NCI-H460 (cell line): ENCODE data around the gene DIPK1B. TPM values are rescaled to one million over a fixed set of nuclear protein-coding genes. Genes with fewer than 3 reads are reported as not detected.

Experiments used
- DNase-seq: peaks from one replicate; pipeline ENCODE4 v3.0.0-alpha.2; 2016; ENCODE audit warnings: low read depth; ENCODE audit errors: extremely low read depth
- polyA plus RNA-seq: library from polyadenylated mRNA; depleted of rRNA; stranded (reverse); fragments of >200 nt; gene quantifications from 2 replicates; pipeline ENCODE4 v1.2.3, GENCODE V29; 2014; cell fraction: nucleus; rRNA removed
- total RNA-seq: library from RNA; depleted of rRNA; stranded (reverse); fragments of >200 nt; shearing (Covaris generic); gene quantifications from 2 replicates; pipeline ENCODE4 v1.2.3, GENCODE V29; 2014; rRNA removed

The DIPK1B gene
- 14.1 and 14.4 TPM in 2 replicates for total RNA-seq
- 58.1 and 67.5 TPM in 2 replicates for polyA plus RNA-seq

GRCh38 chr9:136711751-136712689 is at the start of gene DIPK1B:
TSS of gene DIPK1B (plus strand) at chr9:136712572. CDS start at chr9:136712666, 94 bp downstream.
- DNase-seq = no peak

DNA sequence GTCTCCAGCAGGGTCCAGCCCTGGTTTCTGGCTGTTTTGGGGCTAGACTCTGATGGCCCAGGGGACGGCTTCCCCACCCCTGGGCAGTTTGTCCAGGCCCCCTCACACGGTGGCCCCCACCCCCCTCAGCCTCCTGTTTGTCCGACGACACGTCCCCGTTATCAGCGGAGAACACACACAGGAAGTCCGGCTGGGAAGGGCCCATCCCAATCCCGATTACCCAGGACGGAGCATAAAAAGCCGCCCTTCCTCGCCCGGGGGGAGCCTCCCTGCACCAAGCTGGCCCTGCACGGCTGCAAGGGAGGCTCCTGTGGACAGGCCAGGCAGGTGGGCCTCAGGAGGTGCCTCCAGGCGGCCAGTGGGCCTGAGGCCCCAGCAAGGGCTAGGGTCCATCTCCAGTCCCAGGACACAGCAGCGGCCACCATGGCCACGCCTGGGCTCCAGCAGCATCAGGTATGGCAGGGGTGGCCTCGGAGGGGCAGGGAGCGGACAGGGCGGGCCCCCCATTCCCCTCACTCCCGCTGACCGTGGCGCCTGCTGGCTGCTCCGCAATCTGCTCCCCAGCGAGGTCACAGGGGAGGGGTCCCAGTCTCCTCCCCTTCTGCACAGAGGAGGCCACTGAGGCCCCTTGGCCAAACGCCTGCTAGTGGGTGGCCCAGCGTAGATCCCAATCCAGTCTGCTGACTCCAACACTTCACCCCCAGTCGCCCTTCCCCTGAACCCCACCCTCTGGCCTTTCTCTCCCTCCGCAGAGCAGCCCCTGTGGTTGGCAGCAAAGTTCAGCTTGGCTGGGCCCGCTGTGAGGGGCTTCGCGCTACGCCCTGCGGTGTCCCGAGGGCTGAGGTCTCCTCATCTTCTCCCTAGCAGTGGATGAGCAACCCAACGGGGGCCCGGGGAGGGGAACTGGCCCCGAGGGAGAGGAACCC is 49.5 kb upstream of the DIPK1B start, which contains the start of gene EGFL7:
TSS of gene EGFL7 (plus strand) at position 261 of the 926 bp plus-strand sequence. CDS start 5,367 bp downstream, outside the sequence.
- DNase-seq = no peak

DNA sequence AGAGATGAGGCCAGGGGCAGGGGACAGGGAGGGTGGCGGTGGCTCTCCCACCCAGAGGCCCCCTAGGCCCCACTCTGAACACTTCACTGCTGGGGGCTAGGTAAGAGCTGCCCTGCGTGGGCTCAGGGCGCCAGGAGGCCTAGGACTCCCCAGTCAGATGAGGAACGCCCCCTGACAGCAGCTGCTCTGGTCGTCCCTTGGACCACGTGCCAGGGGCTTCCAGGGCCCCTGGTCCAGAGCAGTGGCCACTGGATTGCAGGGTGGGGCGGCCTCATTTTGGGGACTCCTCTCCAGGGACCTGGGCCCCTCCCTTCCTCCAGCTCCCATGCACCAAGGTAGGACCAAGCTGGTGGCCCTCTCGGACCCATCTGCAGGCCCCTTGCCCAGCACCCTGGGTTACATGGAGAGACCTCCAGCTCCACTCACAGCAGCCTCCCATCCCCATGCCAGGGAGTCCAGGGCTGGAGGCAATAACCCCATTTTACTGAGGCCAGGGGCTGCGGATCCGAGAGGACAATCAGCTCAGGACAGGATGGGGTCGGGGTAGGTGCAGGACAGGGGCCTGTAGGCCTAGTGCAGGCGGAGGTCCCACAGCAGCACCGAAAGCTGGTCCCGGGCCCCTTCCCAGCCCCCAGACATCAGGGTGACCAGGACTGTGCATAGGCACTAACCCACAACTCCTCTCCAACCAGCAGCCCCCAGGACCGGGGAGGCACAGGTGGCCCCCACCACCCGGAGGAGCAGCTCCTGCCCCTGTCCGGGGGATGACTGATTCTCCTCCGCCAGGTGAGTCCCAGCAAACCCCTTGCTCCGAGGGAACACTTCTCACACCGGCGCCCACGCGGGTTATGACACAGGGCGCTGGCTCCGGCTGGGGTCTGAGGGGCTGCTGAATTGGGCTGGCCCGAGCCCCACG is 48.1 kb upstream of the DIPK1B start:
- no peak for DNase-seq

GRCh38 chr9:136665111-136665703 is 47.2 kb upstream of the DIPK1B start:
- DNase-seq = peak; percentile 34

GRCh38 chr9:136665704-136666371 is 46.5 kb upstream of the DIPK1B start:
- DNase-seq = peak; percentile 22

DNA sequence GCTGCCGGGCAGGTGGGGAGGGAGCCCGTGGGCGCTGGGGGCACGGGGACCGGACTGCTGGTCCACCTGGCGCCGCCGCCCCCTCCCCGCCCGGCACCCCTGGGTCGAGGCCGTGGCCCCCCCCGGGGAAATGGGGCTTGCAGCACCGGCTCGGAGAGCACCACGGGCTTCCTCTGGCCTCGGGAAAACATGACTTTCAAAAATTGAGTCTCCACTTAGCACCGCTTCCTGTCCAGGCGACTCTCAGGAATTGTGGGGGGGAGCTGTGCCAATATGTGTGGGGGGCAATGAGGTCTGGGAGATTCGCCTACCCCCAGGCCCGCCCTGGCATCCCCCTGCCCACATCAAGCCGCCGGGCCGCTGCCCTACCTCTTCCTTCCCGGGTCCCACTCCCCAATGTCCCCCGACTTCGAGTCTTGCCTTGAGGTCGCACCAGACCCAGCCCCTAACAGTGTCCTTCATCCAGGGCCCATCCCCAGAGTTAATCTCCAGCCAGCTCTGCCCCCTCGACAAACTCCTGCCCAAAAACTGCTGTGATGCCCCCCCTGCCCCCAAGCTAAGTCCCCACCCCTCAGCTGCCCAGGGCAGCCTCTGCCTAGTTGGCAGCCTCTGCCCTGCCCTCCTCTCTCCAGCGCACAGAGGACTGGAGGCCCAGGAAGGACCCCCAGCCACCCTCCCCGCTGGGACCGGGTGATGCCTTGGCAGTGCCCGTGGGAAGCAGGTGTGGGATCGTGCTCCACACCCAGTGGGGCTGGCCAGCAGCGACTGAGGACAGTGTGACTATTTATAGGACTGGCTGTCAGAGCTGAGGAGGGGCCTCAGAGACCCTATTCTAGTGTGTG is 45.8 kb upstream of the DIPK1B start:
- no peak for DNase-seq

GRCh38 chr9:136667214-136667939 is 45.0 kb upstream of the DIPK1B start:
- DNase-seq = no peak

DNA sequence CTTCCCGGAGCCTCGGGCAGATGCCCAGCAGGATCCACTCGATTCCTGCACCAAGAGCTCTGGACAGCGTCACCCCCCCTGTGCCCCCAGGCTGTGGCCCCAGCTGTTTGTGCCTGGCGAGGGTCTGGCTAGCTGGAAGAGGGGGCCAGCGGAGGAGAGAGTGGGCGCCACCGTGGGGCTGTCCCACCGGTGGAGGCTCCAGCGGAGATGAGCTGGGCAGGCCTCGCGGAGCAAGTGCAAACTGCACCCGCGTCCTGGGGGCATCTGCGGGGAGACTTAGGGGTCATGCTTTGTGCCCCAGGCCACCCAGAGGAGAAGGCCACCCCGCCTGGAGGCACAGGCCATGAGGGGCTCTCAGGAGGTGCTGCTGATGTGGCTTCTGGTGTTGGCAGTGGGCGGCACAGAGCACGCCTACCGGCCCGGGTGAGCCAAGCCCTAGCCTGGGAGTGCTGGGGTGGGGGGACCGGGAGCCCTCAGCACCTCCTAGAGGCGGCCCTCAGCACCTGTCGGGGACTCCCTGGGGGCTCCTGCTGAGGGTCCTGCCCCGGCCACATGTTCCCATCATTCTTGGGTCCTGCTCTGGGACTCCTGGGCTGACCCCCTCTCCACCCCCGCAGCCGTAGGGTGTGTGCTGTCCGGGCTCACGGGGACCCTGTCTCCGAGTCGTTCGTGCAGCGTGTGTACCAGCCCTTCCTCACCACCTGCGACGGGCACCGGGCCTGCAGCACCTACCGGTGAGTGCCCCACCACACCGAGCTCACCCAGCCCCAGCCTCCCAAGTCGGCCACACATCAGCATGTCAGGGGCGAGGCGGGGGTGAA is 44.2 kb upstream of the DIPK1B start:
- DNase-seq = no peak

DNA sequence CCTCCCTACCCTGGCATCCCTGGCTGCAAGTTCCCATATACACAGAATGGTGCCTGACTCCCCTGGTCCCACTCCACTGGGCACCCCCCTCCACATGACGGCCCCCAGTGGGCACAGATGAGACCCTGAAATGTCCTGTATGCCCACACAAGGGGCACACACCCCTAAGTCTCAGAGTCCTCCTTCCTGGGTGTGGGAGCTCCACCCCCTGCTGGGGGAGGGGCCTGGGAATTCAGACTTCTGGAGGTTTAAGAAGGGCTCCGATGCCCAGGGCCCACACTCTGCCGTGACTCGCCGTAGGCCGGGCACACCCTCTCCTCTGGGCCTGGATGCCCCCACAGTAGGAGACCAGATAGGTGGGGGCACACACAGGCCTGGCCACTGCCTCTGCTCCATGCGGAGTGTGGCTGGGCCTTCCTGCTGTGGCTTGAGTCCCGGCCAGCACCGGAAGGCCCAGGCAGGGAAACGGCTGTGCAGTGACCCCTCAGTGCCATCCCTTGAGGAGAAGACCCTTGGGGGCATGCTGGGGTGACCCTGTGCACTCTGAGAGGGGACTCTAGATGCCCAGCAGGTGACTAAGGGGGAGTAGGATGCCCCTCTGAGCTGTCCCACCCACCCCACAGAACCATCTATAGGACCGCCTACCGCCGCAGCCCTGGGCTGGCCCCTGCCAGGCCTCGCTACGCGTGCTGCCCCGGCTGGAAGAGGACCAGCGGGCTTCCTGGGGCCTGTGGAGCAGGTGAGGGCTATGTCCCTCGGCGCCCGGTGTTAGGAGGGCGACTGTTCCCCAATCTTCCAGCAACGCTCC is 43.2 kb upstream of the DIPK1B start:
- DNase-seq = peak; percentile 19

- DNase-seq = no peak
Measured at GRCh38 chr9:136669791-136670464, 42.4 kb upstream of the DIPK1B start.

DNA sequence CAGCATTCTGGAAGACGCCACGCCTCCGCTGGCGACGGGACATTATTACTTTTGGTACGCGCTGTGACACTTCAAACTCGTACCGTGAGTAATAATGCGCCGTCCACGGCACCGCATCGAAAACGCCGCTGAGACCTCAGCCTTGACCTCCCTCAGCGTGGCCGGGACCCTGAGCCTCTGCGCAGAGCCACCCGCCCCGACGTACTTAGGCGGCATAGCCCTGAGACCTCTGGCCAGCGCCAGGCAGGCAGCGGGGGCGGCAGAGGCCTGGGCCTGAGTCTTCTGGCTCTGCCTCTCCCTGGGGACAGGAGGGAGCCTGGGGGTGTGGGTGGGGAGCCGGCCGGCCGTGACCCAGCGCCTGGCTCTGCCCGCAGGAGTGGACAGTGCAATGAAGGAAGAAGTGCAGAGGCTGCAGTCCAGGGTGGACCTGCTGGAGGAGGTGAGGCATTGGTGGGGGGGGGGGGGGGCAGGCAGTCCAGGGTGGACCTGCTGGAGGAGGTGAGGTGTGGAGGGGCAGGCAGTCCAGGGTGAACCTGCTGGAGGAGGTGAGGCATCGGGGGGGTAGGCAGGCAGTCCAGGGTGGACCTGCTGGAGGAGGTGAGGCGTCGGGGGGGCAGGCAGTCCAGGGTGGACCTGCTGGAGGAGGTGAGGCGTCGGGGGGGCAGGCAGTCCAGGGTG is 41.7 kb upstream of the DIPK1B start:
- no peak for DNase-seq

DNA sequence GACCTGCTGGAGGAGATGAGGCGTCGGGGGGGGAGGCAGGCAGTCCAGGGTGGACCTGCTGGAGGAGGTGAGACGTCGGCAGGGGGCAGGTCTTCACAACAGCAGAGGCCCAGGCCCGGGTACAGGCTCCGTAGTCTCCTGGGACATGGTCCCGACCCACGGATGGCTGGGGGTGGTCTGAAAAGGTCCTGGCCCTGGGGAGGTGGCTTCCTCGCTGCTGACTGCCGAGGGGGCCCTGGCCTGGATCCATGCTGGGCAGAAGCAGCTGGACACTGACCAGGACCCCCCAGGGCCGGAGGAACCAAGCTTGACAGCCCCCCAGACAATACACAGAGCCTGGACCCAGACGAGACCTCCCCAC is 41.1 kb upstream of the DIPK1B start:
- no peak for DNase-seq

DNA sequence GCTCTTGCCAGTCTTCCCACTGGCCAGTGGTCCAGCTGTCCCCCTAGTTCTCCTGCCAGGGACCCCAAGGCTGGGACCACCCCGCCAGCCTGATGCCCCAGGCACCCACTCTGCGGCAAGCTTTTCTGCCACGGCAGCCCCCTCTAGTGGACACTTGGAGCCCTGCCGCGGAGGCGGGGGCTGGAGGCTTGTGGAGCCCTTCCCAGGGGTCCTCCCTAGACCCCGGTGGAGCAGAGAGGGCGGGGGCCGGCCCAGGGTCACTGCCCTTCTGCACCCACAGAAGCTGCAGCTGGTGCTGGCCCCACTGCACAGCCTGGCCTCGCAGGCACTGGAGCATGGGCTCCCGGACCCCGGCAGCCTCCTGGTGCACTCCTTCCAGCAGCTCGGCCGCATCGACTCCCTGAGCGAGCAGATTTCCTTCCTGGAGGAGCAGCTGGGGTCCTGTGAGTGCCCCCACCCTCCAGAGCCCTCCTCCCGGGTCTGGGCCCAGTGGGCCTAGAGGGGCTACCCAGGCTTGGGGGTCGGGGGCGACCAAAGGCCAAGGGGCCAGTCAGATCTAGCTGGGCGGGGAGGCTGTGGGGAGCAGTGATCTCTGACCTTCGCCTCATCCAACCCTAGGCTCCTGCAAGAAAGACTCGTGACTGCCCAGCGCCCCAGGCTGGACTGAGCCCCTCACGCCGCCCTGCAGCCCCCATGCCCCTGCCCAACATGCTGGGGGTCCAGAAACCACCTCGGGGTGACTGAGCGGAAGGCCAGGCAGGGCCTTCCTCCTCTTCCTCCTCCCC is 40.5 kb upstream of the DIPK1B start:
- DNase-seq = peak; percentile 22
